Panc1 (cell line): ENCODE results near the gene CYP2C18.

Experiments used
- CTCF ChIP-seq: fragments of 450-650 bp; IDR thresholded peaks from 2 replicates; pipeline ENCODE4 v1.5.1; 2017; ENCODE audit warnings: mild to moderate bottlenecking
- POLR2AphosphoS5 ChIP-seq: IDR thresholded peaks from 2 replicates; pipeline ENCODE4 v1.6.1; 2012; ENCODE audit warnings: mild to moderate bottlenecking, low read depth, low read length, moderate library complexity
- TCF7L2 ChIP-seq: IDR thresholded peaks from 2 replicates; pipeline ENCODE4 v1.6.1; 2011; ENCODE audit warnings: mild to moderate bottlenecking, low read depth, low read length, inconsistent platforms

- TF ChIP-seq CTCF: no peak
- TF ChIP-seq POLR2AphosphoS5: no peak
- TF ChIP-seq TCF7L2: no peak
These were observed 101.7 kb downstream of the CYP2C18 start for GRCh38 chr10:94785211-94785610.
